ENCODE measurements around the gene CDH23.
A peak's percentile ranks its signal among the peaks of the same experiment; 100 is the strongest.

Gene CDH23

GRCh38 chr10:71555724-71556119 is 159.0 kb downstream of the CDH23 start:
- Histone ChIP-seq H3K4me2 (ENCODE audit: low read depth, low read length, poor library complexity, severe bottlenecking) (no peak overlapping the region), H3K79me2 (ENCODE audit: insufficient read depth, low read length) (no peaks in the 10 kb centered on the region), H3K27me3 (ENCODE audit: insufficient read depth, low read length, poor library complexity, severe bottlenecking) (no peaks in the 10 kb centered on the region), H3F3A (ENCODE audit: low read depth) (no peaks in the 10 kb centered on the region), H3K4me1 (ENCODE audit: insufficient read depth, low read length, poor library complexity, severe bottlenecking) (no peaks in the 10 kb centered on the region), H4K20me1 (ENCODE audit: insufficient read depth, low read length, poor library complexity, severe bottlenecking) (no peaks in the 10 kb centered on the region), H3K9me2 (replicated peaks; ENCODE audit: low read depth, low read length) (no peaks in the 10 kb centered on the region), H3K4me3 (ENCODE audit: low read length, poor library complexity, severe bottlenecking) (no peak overlapping the region), H3K9me3 (ENCODE audit: insufficient read depth, low read depth, low read length) (no peaks in the 10 kb centered on the region), H2AFZ (ENCODE audit: low read length) (0 out of 2 replicates have a peak overlapping the region, but pooled peaks have one; percentile 39), H3K36me3 (ENCODE audit: insufficient read depth, low read length) (no peaks in the 10 kb centered on the region), H3K9ac (ENCODE audit: low read depth, low read length, poor library complexity, severe bottlenecking) (no peak overlapping the region)
- TF ChIP-seq EZH2phosphoT487 (IDR thresholded peaks at IDR 0.05; ENCODE audit: borderline replicate concordance) (no peak), CTCF (conservative IDR thresholded peaks at IDR 0.05; ENCODE audit: low read length) (no peak)

- Histone ChIP-seq H3K9me3 (ENCODE audit: insufficient read depth, low read depth, low read length) (no peaks in the 10 kb centered on the region), H2AFZ (ENCODE audit: low read length) (no peak overlapping the region), H3K27me3 (ENCODE audit: insufficient read depth, low read length, poor library complexity, severe bottlenecking) (no peaks in the 10 kb centered on the region), H4K20me1 (ENCODE audit: insufficient read depth, low read length, poor library complexity, severe bottlenecking) (no peaks in the 10 kb centered on the region), H3K4me2 (ENCODE audit: low read depth, low read length, poor library complexity, severe bottlenecking) (no peak overlapping the region), H3K4me1 (ENCODE audit: insufficient read depth, low read length, poor library complexity, severe bottlenecking) (no peaks in the 10 kb centered on the region), H3K9me2 (replicated peaks; ENCODE audit: low read depth, low read length) (no peaks in the 10 kb centered on the region), H3K9ac (ENCODE audit: low read depth, low read length, poor library complexity, severe bottlenecking) (no peak overlapping the region), H3K36me3 (ENCODE audit: insufficient read depth, low read length) (no peaks in the 10 kb centered on the region), H3K4me3 (ENCODE audit: low read length, poor library complexity, severe bottlenecking) (no peak overlapping the region), H3F3A (ENCODE audit: low read depth) (no peaks in the 10 kb centered on the region), H3K79me2 (ENCODE audit: insufficient read depth, low read length) (no peaks in the 10 kb centered on the region)
- TF ChIP-seq EZH2phosphoT487 (IDR thresholded peaks at IDR 0.05; ENCODE audit: borderline replicate concordance) (no peak), CTCF (conservative IDR thresholded peaks at IDR 0.05; ENCODE audit: low read length) (no peak)
Measured at GRCh38 chr10:71558991-71559390, 162.3 kb downstream of the CDH23 start.

GRCh38 chr10:71561003-71561574 is 164.4 kb downstream of the CDH23 start:
- Histone ChIP-seq H3K27me3 (ENCODE audit: insufficient read depth, low read length, poor library complexity, severe bottlenecking) (no peaks in the 10 kb centered on the region), H3K4me2 (ENCODE audit: low read depth, low read length, poor library complexity, severe bottlenecking) (no peak overlapping the region), H3K9me3 (ENCODE audit: insufficient read depth, low read depth, low read length) (no peaks in the 10 kb centered on the region), H3K9ac (ENCODE audit: low read depth, low read length, poor library complexity, severe bottlenecking) (no peak overlapping the region), H3K4me3 (ENCODE audit: low read length, poor library complexity, severe bottlenecking) (no peak overlapping the region), H3K4me1 (ENCODE audit: insufficient read depth, low read length, poor library complexity, severe bottlenecking) (no peaks in the 10 kb centered on the region), H3K79me2 (ENCODE audit: insufficient read depth, low read length) (no peaks in the 10 kb centered on the region), H3K36me3 (ENCODE audit: insufficient read depth, low read length) (no peaks in the 10 kb centered on the region), H3F3A (ENCODE audit: low read depth) (no peaks in the 10 kb centered on the region), H3K9me2 (replicated peaks; ENCODE audit: low read depth, low read length) (no peaks in the 10 kb centered on the region), H4K20me1 (ENCODE audit: insufficient read depth, low read length, poor library complexity, severe bottlenecking) (no peaks in the 10 kb centered on the region), H2AFZ (ENCODE audit: low read length) (peak overlapping the region; percentile 62; the same call in 1 of the 2 replicates)
- no peak for TF ChIP-seq EZH2phosphoT487 (IDR thresholded peaks at IDR 0.05; ENCODE audit: borderline replicate concordance)
- no peak for TF ChIP-seq CTCF (conservative IDR thresholded peaks at IDR 0.05; ENCODE audit: low read length)

Data from Loucy (cell line).